Mesenteric fat pad (tissue), 1 donor: ENCODE data around the gene TRMT10A. TPM values are rescaled to one million over a fixed set of nuclear protein-coding genes. Genes with fewer than 3 reads are reported as not detected.
"Not testable (repeated sequence)": the region's sequence is repeated elsewhere in the genome, so short reads cannot be mapped to it uniquely, and the experiment has no call there.

Source experiments
- DNase-seq: peaks from one replicate; pipeline ENCODE4 v3.0.0-alpha.2; 2020; ENCODE audit warnings: low spot score
- total RNA-seq: library from RNA; stranded (reverse); fragmentation: NEBNext Ultra II Directional; extraction: Animal tissue kit (Norgen Biotek cat#: 25700); gene quantifications from one replicate; pipeline ENCODE4 v1.2.1, GENCODE V29; 2021
- donor health status: DM: yes; HTN: yes; CAD: no.

TRMT10A gene
- total RNA-seq, 1 donor from 2014 or later: 4.1 TPM

DNA sequence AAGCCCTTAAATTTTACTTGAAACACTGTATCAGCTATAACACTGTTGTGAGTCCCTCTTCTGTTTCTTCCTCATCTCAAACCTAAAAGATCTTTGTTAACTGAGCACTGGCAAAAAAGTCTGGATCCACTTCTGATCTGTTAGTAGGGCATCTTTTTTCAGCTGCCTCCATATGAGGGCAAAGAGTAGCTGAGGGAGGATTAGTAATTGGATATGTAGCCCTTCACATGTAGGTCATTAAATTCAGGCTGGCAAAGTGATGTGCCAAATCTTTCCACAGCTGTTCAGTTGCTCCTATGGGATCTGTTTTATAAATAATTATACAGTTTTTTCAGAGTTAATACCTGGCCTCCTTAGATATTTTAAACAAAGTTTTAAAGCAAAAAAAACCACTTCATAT, 1.1 kb upstream of the TRMT10A start:
- no peak for DNase-seq

DNA sequence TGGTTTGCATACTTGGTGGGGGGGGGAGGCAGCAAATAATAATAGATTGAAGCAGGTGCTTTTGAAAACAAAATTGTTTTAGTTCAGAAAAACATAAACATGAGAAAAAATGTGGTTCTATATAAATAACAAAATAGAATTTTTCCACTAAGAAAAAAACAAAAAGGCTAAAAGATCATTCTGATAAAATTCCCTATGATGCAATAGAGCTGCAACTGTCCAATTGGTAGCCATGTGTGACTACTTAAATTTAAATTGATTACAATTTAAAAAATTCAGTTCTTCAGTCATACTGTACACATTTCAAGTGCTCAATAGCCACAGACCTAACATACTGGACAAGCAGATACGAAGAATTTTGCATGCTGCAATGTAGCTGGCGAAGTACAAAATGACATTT, 11.0 kb downstream of the TRMT10A start:
- no peak for DNase-seq

- DNase-seq: no peak
Measured at GRCh38 chr4:99540277-99540939, 23.4 kb downstream of the TRMT10A start.

- DNase-seq: no peak
Measured at GRCh38 chr4:99537674-99538073, 26.2 kb downstream of the TRMT10A start.

GRCh38 chr4:99536848-99537247, 27.0 kb downstream of the TRMT10A start:
- no peak for DNase-seq

GRCh38 chr4:99536271-99536670, 27.6 kb downstream of the TRMT10A start:
- DNase-seq: no peak

DNA sequence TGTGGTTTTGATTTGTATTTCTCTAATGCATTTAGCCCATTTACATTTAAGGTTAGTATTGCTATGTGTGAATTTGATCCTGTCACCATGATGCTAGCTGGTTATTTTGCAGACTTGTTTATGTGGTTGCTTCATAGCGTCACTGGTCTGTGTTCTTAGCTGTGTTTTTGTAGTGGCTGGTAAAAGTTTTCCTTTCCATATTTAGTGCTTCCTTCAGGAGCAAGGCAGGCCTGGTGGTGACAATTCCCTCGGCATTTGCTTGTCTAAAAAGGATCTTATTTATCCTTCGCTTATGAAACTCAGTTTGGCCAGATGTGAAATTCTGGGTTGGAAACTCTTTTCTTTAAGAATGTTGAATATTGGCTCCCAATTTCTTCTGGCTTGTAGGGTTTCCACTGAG, 29.1 kb downstream of the TRMT10A start:
- DNase-seq: not testable (repeated sequence)

DNA sequence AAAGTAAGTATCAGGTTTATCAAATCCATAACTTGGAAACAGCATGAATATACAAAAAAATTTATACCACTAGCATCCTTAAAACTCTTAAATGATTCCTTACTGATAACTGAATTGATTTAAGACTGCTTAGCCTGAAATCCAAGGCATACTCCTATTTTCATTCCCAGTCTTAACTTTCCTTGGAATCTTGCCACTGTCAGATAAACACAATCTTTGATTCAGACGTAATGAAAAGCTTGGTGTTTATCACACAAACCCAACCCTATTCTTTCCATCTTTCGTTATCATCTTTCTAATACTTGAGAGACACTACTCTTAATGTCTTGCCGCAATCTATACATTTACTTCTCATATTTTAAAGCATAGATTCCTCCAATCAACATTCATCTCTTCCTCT, 33.9 kb downstream of the TRMT10A start:
- no peak for DNase-seq

- no peak for DNase-seq
Measured at GRCh38 chr4:99529228-99529627, 34.6 kb downstream of the TRMT10A start.

- DNase-seq: no peak
Measured at GRCh38 chr4:99518601-99519295, 45.1 kb downstream of the TRMT10A start.

DNA sequence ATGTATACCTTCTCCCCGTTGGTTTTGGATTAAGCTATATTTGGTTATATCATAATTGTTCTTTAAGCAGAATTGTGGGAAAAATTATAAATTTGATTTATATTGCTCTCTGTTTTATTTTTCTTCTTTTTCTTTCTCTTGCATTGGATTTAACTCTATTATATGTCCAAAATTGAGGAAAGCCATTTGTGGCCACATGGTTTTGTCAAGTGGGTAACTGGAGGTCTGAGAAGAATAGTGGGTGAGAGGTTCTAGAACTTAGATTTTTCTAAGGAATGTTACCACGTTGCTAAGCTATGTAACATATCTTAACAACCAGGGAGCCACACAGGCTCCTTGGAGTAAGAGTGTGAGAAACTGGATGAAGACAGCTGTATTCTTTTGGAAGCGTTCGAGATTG, 53.1 kb downstream of the TRMT10A start, which contains the start of gene C4orf17:
C4orf17 (plus strand) TSS at position 301 of the 400 bp plus-strand sequence. CDS start 2,061 bp downstream, outside the sequence.
- DNase-seq: no peak

- no peak for DNase-seq
Measured at GRCh38 chr4:99507762-99508161, 56.1 kb downstream of the TRMT10A start.

DNA sequence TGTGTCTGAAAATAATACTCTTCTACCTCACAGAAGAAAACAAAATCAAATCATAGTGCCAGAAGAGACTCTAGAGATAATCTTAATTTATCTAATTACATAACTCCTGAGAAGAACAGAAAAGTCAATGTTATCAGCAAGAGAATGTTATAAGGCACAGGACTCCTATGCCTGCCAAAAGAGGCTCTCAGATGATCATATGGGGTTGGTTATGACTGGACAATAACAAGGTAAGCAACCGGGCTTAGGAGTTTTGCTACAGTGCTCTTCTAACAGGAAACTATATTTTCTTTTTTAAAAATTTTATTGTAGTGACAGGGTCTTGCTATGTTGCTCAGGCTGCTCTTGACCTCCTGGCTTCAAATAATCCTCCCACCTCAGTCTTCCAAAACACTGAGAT, 56.5 kb downstream of the TRMT10A start:
- no peak for DNase-seq

GRCh38 chr4:99506781-99507180, 57.1 kb downstream of the TRMT10A start:
- no peak for DNase-seq

GRCh38 chr4:99504804-99505502, 58.9 kb downstream of the TRMT10A start:
- DNase-seq: no peak

Other genes with a start within 250 kb of the TRMT10A start
- 2,315 TPM for gene ADH1B, start 242.6 kb downstream of the TRMT10A start, total RNA-seq
- gene ADH1C, start 211.3 kb downstream of the TRMT10A start, total RNA-seq: 79.9 TPM
- gene ADH7, start 128.7 kb downstream of the TRMT10A start, total RNA-seq: not detected
- gene C4orf17, start 53.0 kb downstream of the TRMT10A start, total RNA-seq: not detected
- 0.74 TPM for gene MTTP, start 10.8 kb upstream of the TRMT10A start, total RNA-seq
- gene C4orf54, start 93.8 kb upstream of the TRMT10A start, total RNA-seq: not detected